ENCODE results near the gene PRIMA1.

Gene PRIMA1

DNA sequence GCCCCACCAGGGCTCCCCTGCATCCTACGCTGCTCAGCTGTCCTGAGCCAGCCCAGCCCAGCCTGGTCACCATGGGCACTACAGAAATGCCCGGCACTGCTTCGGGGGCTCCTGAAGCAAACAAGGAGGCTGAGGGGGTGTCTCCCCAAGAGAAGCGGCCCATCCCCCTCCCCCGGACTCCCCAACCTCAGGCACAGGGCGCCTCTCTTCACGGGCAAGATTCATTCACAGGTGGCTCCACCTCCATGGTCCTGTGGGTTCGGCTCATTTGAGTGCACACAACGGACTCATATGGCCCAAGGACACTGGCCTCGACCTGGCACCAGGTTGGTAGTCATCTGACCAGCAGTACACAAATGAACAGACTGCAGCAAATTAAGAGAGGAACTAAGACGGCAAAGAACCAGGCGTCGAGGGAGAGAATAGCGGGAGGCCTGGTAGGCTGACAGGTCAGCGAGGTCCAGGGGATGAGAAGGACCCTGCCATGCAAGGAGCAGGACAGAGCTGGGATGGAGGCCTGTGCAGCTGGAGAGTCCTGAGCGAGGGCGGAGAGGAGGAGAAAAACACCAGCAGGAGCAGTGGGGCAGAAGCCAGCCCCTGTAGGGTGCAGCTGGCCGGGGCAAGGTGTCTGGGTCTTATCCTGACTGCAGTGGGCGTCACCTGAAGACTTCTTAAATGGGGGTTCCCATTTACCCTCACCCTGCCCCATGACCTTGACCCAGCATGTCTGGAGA lies 60.2 kb downstream of the PRIMA1 start:
- Histone ChIP-seq H3K4me2 (ENCODE audit: low read length, poor library complexity, severe bottlenecking) (no peak overlapping the region), H3K9me3 (ENCODE audit: control insufficient read depth, low read length) (no peaks in the 10 kb centered on the region), H3K18ac (ENCODE audit: low read depth in 1 of 2, low read length in 2 of 2) (no peak overlapping the region), H2BK5ac (ENCODE audit: low read depth, low read length, poor library complexity, severe bottlenecking) (no peak overlapping the region), H2BK12ac (ENCODE audit: low read length in 2 of 2) (no peak overlapping the region), H3K9ac (ENCODE audit: low read length) (no peak overlapping the region), H3K14ac (ENCODE audit: low read length in 2 of 2) (no peak overlapping the region), H3K4me3 (ENCODE audit: insufficient read depth in 1 of 2, low read depth in 1 of 2, low read length in 2 of 2) (no peak overlapping the region), H4K91ac (ENCODE audit: low read length) (no peak overlapping the region), H2BK15ac (ENCODE audit: low read depth, poor library complexity, severe bottlenecking) (no peak overlapping the region), H4K8ac (ENCODE audit: low read length) (no peak overlapping the region), H3K27me3 (ENCODE audit: control insufficient read depth in 1 of 2, insufficient read depth in 1 of 2, low read length in 2 of 2) (peaks cover 0 to 16% of the 10 kb centered on the region in 2 experiments), H3K79me1 (replicated peaks; ENCODE audit: low read length, poor library complexity, severe bottlenecking) (no peaks in the 10 kb centered on the region), H3K23ac (ENCODE audit: low read length in 2 of 2) (no peak overlapping the region), H3K36me3 (ENCODE audit: control insufficient read depth in 1 of 2, insufficient read depth in 2 of 2, low read depth in 1 of 2, low read length in 2 of 2) (no peaks in the 10 kb centered on the region), H2AFZ (ENCODE audit: low read depth, low read length) (no peak overlapping the region), H3K27ac (ENCODE audit: low read length, poor library complexity, severe bottlenecking) (no peak overlapping the region), H3K4ac (ENCODE audit: low read depth in 1 of 2, low read length in 2 of 2) (no peak overlapping the region), H3K4me1 (ENCODE audit: control insufficient read depth, insufficient read depth, low read depth, low read length) (no peaks in the 10 kb centered on the region), H2BK120ac (ENCODE audit: low read depth, low read length) (no peak overlapping the region), H2AK5ac (ENCODE audit: low read length, severe bottlenecking) (no peak overlapping the region)
- no peak for DNase-seq
- 88% methylated on average over 18 of the region's 19 CpGs for WGBS

DNA sequence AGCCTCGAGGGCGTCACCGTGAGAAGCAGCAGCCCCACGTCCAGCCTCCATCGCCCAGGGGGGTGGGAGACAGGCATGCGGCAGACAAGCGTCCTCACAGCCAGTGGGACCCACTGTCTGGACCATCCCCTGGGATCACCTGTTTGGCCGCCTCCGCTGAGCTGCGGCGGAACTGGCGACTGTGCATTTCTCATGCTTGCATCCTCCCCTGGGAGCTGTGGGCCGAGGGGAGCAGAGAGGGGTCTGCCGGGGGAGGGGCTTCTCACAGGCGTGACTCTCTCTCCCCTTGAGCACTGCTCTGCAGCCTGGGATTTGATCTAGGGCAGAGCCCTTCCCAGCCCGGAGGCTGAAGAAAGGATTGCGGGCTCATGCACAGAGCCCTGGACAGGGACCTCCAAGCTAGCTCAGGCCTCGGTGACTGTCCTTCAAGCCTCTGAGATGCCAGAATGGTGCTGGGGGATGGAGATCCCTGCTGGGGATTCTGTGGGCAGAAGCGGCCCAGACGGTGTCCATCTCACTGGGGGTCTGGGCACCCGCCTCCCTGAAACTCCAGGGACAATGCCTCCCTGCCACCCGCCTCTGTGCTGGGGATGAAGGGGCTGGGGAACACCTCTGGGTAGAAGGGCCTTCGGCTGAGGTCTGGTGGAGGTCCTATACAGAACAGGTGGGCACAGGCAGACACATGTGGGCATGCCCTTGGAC lies 61.1 kb downstream of the PRIMA1 start:
- Histone ChIP-seq H4K91ac (ENCODE audit: low read length) (no peak overlapping the region), H3K9me3 (ENCODE audit: control insufficient read depth, low read length) (no peaks in the 10 kb centered on the region), H2BK15ac (ENCODE audit: low read depth, poor library complexity, severe bottlenecking) (no peak overlapping the region), H3K79me1 (replicated peaks; ENCODE audit: low read length, poor library complexity, severe bottlenecking) (no peaks in the 10 kb centered on the region), H3K27ac (ENCODE audit: low read length, poor library complexity, severe bottlenecking) (no peak overlapping the region), H2BK5ac (ENCODE audit: low read depth, low read length, poor library complexity, severe bottlenecking) (no peak overlapping the region), H3K4me2 (ENCODE audit: low read length, poor library complexity, severe bottlenecking) (no peak overlapping the region), H3K4me1 (ENCODE audit: control insufficient read depth, insufficient read depth, low read depth, low read length) (no peaks in the 10 kb centered on the region), H2AK5ac (ENCODE audit: low read length, severe bottlenecking) (no peak overlapping the region), H3K36me3 (ENCODE audit: control insufficient read depth in 1 of 2, insufficient read depth in 2 of 2, low read depth in 1 of 2, low read length in 2 of 2) (no peaks in the 10 kb centered on the region), H3K4ac (ENCODE audit: low read depth in 1 of 2, low read length in 2 of 2) (no peak overlapping the region), H3K4me3 (ENCODE audit: insufficient read depth in 1 of 2, low read depth in 1 of 2, low read length in 2 of 2) (no peak overlapping the region), H3K27me3 (ENCODE audit: control insufficient read depth in 1 of 2, insufficient read depth in 1 of 2, low read length in 2 of 2) (peaks cover 0 to 16% of the 10 kb centered on the region in 2 experiments), H2BK12ac (ENCODE audit: low read length in 2 of 2) (no peak overlapping the region), H3K18ac (ENCODE audit: low read depth in 1 of 2, low read length in 2 of 2) (no peak overlapping the region), H2AFZ (ENCODE audit: low read depth, low read length) (no peak overlapping the region), H4K8ac (ENCODE audit: low read length) (no peak overlapping the region), H3K14ac (ENCODE audit: low read length in 2 of 2) (no peak overlapping the region), H3K23ac (ENCODE audit: low read length in 2 of 2) (no peak overlapping the region), H3K9ac (ENCODE audit: low read length) (no peak overlapping the region), H2BK120ac (ENCODE audit: low read depth, low read length) (no peak overlapping the region)
- DNase-seq, result no peak
- 80% methylated on average over 23 of the region's 23 CpGs for WGBS

DNA sequence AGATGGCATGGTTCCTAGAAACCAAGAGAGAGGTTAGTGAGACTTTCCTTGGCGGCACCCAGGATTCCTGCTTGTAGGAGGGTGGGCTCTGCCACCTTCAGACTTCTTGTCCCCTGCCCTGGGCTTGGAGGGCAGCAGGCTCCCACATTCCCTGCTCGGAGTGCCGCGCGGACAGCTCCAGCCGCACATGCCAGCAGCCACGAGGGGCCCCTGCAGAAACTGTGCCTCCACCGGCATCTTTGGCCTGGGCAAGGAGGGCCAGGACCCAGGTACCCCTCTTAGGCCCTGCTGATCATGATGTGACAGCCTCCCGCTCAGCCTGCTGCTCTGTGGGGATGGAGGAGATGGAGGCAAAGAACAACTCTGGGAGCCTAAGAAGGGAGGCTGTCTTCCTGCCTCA lies 62.3 kb downstream of the PRIMA1 start:
- H2BK5ac ChIP-seq (ENCODE audit: low read depth, low read length, poor library complexity, severe bottlenecking), result no peak overlapping the region
- H3K4me3 ChIP-seq (ENCODE audit: insufficient read depth in 1 of 2, low read depth in 1 of 2, low read length in 2 of 2), result no peak overlapping the region
- H3K9me3 ChIP-seq (ENCODE audit: control insufficient read depth, low read length), result no peaks in the 10 kb centered on the region
- no peak overlapping the region for H4K91ac ChIP-seq (ENCODE audit: low read length)
- H3K36me3 ChIP-seq (ENCODE audit: control insufficient read depth in 1 of 2, insufficient read depth in 2 of 2, low read depth in 1 of 2, low read length in 2 of 2), result no peaks in the 10 kb centered on the region
- WGBS, result 95% methylated on average over 9 of the region's 9 CpGs
- H3K79me1 ChIP-seq (replicated peaks; ENCODE audit: low read length, poor library complexity, severe bottlenecking), result no peaks in the 10 kb centered on the region
- H2BK12ac ChIP-seq (ENCODE audit: low read length in 2 of 2), result no peak overlapping the region
- no peaks in the 10 kb centered on the region for H3K4me1 ChIP-seq (ENCODE audit: control insufficient read depth, insufficient read depth, low read depth, low read length)
- no peak overlapping the region for H3K4ac ChIP-seq (ENCODE audit: low read depth in 1 of 2, low read length in 2 of 2)
- H2BK120ac ChIP-seq (ENCODE audit: low read depth, low read length), result no peak overlapping the region
- H3K23ac ChIP-seq (ENCODE audit: low read length in 2 of 2), result no peak overlapping the region
- H2BK15ac ChIP-seq (ENCODE audit: low read depth, poor library complexity, severe bottlenecking), result no peak overlapping the region
- peaks cover 0 to 11% of the 10 kb centered on the region in 2 experiments for H3K27me3 ChIP-seq (ENCODE audit: control insufficient read depth in 1 of 2, insufficient read depth in 1 of 2, low read length in 2 of 2)
- DNase-seq, result no peak
- H3K27ac ChIP-seq (ENCODE audit: low read length, poor library complexity, severe bottlenecking), result no peak overlapping the region
- no peak overlapping the region for H3K18ac ChIP-seq (ENCODE audit: low read depth in 1 of 2, low read length in 2 of 2)
- H3K9ac ChIP-seq (ENCODE audit: low read length), result no peak overlapping the region
- no peak overlapping the region for H2AFZ ChIP-seq (ENCODE audit: low read depth, low read length)
- no peak overlapping the region for H3K14ac ChIP-seq (ENCODE audit: low read length in 2 of 2)
- no peak overlapping the region for H4K8ac ChIP-seq (ENCODE audit: low read length)
- no peak overlapping the region for H3K4me2 ChIP-seq (ENCODE audit: low read length, poor library complexity, severe bottlenecking)
- H2AK5ac ChIP-seq (ENCODE audit: low read length, severe bottlenecking), result no peak overlapping the region

DNA sequence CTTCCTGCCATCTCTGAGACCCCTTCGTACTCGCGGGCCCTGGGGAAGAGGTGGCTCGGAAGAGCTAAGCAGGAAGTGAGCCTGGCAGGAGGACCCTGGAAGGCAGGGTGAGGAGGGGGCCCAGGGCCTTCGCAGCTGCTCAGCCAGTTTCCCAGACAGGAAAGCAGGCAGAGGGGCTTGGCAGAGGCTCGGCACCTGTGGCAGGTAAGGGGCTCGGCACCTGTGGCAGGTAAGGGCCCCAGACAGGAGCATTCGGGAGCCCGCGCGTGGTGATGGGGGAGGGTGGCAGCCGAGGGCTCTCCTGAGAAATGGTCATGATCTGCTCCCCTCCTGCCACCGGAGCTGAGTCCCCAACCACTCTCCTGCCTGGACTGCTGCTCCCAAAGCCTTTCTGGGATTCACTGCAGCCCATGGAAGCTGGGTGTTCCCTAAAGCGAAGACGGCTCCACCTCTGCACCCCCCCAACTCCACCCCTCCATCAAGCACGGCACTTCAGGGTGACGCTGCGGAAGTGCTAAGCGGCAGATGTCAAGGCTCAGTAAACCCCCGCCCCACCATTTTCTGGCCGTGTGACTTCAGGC lies 63.2 kb downstream of the PRIMA1 start:
- H3K4me2 ChIP-seq (ENCODE audit: low read length, poor library complexity, severe bottlenecking), result no peak overlapping the region
- H3K14ac ChIP-seq (ENCODE audit: low read length in 2 of 2), result no peak overlapping the region
- no peak overlapping the region for H4K91ac ChIP-seq (ENCODE audit: low read length)
- H2AK5ac ChIP-seq (ENCODE audit: low read length, severe bottlenecking), result no peak overlapping the region
- H3K4me3 ChIP-seq (ENCODE audit: insufficient read depth in 1 of 2, low read depth in 1 of 2, low read length in 2 of 2), result no peak overlapping the region
- no peak overlapping the region for H2AFZ ChIP-seq (ENCODE audit: low read depth, low read length)
- no peaks in the 10 kb centered on the region for H3K79me1 ChIP-seq (replicated peaks; ENCODE audit: low read length, poor library complexity, severe bottlenecking)
- no peak overlapping the region for H3K9ac ChIP-seq (ENCODE audit: low read length)
- no peak overlapping the region for H3K27ac ChIP-seq (ENCODE audit: low read length, poor library complexity, severe bottlenecking)
- no peak overlapping the region for H2BK12ac ChIP-seq (ENCODE audit: low read length in 2 of 2)
- H3K23ac ChIP-seq (ENCODE audit: low read length in 2 of 2), result no peak overlapping the region
- H4K8ac ChIP-seq (ENCODE audit: low read length), result no peak overlapping the region
- no peaks in the 10 kb centered on the region for H3K9me3 ChIP-seq (ENCODE audit: control insufficient read depth, low read length)
- H3K18ac ChIP-seq (ENCODE audit: low read depth in 1 of 2, low read length in 2 of 2), result no peak overlapping the region
- 79% methylated on average over 21 of the region's 21 CpGs for WGBS
- DNase-seq, result no peak
- no peak overlapping the region for H2BK120ac ChIP-seq (ENCODE audit: low read depth, low read length)
- H3K4me1 ChIP-seq (ENCODE audit: control insufficient read depth, insufficient read depth, low read depth, low read length), result no peaks in the 10 kb centered on the region
- H3K4ac ChIP-seq (ENCODE audit: low read depth in 1 of 2, low read length in 2 of 2), result no peak overlapping the region
- no peak overlapping the region for H2BK15ac ChIP-seq (ENCODE audit: low read depth, poor library complexity, severe bottlenecking)
- H3K36me3 ChIP-seq (ENCODE audit: control insufficient read depth in 1 of 2, insufficient read depth in 2 of 2, low read depth in 1 of 2, low read length in 2 of 2), result no peaks in the 10 kb centered on the region
- H2BK5ac ChIP-seq (ENCODE audit: low read depth, low read length, poor library complexity, severe bottlenecking), result no peak overlapping the region
- H3K27me3 ChIP-seq (ENCODE audit: control insufficient read depth in 1 of 2, insufficient read depth in 1 of 2, low read length in 2 of 2), result peaks cover 0 to 7% of the 10 kb centered on the region in 2 experiments

Data from mesenchymal stem cell (in vitro differentiated cells and primary cell).